ENCODE measurements around the gene RPL37. TPM values are rescaled to one million over a fixed set of nuclear protein-coding genes. Genes with fewer than 3 reads are reported as not detected.

RPL37 gene
- total RNA-seq, 4 donors from 2014 or later = 42.4 to 155 (median 92.9) TPM

- H3K27ac ChIP-seq = no peak overlapping the region
- peaks cover 0 to 7% of the 10 kb centered on the region in 2 donors for H3K4me1 ChIP-seq
- H3K27me3 ChIP-seq = no peaks in the 10 kb centered on the region
- H3K4me3 ChIP-seq = no peak overlapping the region
- peaks cover 2 to 33% of the 10 kb centered on the region in 2 donors for H3K36me3 ChIP-seq
- in situ Hi-C loops (cut with MboI; ENCODE audit: low sequenced_read_pairs in 4 of 4) = no loop called here
- ATAC-seq = no peak
- DNase-seq = no peak
- no peaks in the 10 kb centered on the region for H3K9me3 ChIP-seq
- TF ChIP-seq POLR2A (IDR thresholded peaks at IDR 0.05) (no peak), CTCF (IDR thresholded peaks at IDR 0.05 in 4 of 5, conservative IDR thresholded peaks at IDR 0.05 in 1 of 5) (no peak)
- intact Hi-C loops (cut with DNase I; ENCODE audit: low total_unique reads) = no loop called here
Measured at GRCh38 chr5:40775846-40776657, 59.0 kb downstream of the RPL37 start.

Other genes with a start within 250 kb of the RPL37 start
- 10 to 100 TPM in 1 of 4 donors, 1 to 10 TPM in 3; 4.2 to 11.2 (median 7.4) TPM for gene PTGER4, start 155.3 kb downstream of the RPL37 start, total RNA-seq
- 10 to 100 TPM; 20.2 to 49.0 (median 32.6) TPM for gene TTC33, start 79.3 kb downstream of the RPL37 start, total RNA-seq
- gene PRKAA1, start 36.8 kb downstream of the RPL37 start, total RNA-seq = 10 to 100 TPM; 26.8 to 51.9 (median 36.9) TPM
- 1 to 10 TPM; 3.6 to 4.5 (median 3.8) TPM for gene CARD6, start 6.1 kb upstream of the RPL37 start, total RNA-seq
- gene C7, start 74.3 kb upstream of the RPL37 start, total RNA-seq = 1 to 10 TPM in 3 of 4 donors, under 1 TPM in 1; 0.98 to 5.7 (median 4.5) TPM
- gene MROH2B, start 236.1 kb upstream of the RPL37 start, total RNA-seq = not detected

Measured in gastrocnemius medialis (tissue), 4 donors.